Neural progenitor cell (in vitro differentiated cells): ENCODE measurements around the gene GREM2.

Experiments used
- EZH2 ChIP-seq: fragments of 200-600 bp; sonication (generic); IDR thresholded peaks from 2 replicates; pipeline ENCODE4 v1.6.1; 2017; ENCODE audit warnings: antibody characterized with exemption, mild to moderate bottlenecking, moderate library complexity
- EZH2phosphoT487 ChIP-seq: fragments of 200-600 bp; sonication (generic); IDR thresholded peaks from 2 replicates; pipeline ENCODE4 v1.6.1; 2017; ENCODE audit warnings: antibody characterized with exemption
- TF ChIP-seq, protein P1 (sequence below): fragments of 200-600 bp; sonication (generic); IDR thresholded peaks from 2 replicates; pipeline ENCODE4 v1.5.1; 2017; ENCODE audit warnings: antibody characterized with exemption, mild to moderate bottlenecking

DNA sequence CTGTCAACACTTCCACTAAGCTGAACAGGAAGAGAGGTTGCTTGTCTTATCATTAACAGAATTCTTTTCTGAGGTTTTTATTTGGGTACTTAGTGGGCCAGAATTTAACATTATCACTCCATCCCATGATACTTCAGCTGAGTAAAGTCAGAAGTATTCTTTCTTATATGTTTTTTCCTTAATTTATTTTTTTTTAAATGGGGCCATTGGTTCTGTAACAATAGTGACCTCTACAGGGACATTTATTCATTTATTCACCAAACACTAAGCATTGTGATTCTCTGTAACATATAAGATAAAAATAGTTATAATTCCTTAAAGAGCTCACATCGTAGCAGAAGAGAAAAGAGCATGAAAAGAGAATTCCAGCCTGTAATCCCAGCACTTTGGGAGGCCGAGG is 9.8 kb downstream of the GREM2 start:
- TF ChIP-seq, protein P1, sequence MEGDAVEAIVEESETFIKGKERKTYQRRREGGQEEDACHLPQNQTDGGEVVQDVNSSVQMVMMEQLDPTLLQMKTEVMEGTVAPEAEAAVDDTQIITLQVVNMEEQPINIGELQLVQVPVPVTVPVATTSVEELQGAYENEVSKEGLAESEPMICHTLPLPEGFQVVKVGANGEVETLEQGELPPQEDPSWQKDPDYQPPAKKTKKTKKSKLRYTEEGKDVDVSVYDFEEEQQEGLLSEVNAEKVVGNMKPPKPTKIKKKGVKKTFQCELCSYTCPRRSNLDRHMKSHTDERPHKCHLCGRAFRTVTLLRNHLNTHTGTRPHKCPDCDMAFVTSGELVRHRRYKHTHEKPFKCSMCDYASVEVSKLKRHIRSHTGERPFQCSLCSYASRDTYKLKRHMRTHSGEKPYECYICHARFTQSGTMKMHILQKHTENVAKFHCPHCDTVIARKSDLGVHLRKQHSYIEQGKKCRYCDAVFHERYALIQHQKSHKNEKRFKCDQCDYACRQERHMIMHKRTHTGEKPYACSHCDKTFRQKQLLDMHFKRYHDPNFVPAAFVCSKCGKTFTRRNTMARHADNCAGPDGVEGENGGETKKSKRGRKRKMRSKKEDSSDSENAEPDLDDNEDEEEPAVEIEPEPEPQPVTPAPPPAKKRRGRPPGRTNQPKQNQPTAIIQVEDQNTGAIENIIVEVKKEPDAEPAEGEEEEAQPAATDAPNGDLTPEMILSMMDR: no peak
- TF ChIP-seq EZH2: no peak
- TF ChIP-seq EZH2phosphoT487: no peak
